MM.1S (cell line): ENCODE measurements around the gene MYH4.

Source experiments
- EZH2 ChIP-seq: fragments of 300-600 bp; sonication (generic); optimal IDR thresholded peaks from 2 replicates; pipeline ENCODE3; 2017; ENCODE audit warnings: low read depth, mild to moderate bottlenecking, antibody characterized with exemption, low read length, mixed read lengths
- EZH2phosphoT487 ChIP-seq: fragments of 300-600 bp; sonication (generic); IDR thresholded peaks from 2 replicates; pipeline ENCODE4 v1.6.1; 2018; ENCODE audit warnings: antibody characterized with exemption, low read length
- TF ChIP-seq, protein P1 (sequence below): fragments of 300-600 bp; sonication (generic); IDR thresholded peaks from 2 replicates; pipeline ENCODE4 v1.5.1; 2016; ENCODE audit warnings: antibody characterized with exemption, low read length, mixed read lengths

DNA sequence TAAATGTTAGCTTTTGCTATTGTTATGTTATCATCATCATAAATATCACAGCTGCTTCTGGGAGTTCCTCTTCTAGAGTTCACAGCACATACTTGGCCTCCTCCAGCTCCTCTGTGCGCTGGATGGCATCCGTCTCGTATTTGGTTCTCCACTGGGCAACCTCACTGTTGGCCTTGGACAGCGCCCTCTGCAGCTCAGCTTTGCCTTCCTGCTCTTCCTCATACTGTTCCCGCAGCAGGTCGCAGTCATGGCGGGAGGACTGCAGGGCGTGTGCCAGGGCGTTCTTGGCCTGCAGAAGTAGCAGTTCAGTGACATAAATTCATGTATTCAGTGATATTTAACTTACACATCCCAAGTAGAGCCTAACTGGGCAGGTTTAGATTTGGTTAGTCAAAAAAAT lies 71.0 kb downstream of the MYH4 start:
- TF ChIP-seq EZH2phosphoT487 (no peak), EZH2 (no peak)
- TF ChIP-seq, protein P1, sequence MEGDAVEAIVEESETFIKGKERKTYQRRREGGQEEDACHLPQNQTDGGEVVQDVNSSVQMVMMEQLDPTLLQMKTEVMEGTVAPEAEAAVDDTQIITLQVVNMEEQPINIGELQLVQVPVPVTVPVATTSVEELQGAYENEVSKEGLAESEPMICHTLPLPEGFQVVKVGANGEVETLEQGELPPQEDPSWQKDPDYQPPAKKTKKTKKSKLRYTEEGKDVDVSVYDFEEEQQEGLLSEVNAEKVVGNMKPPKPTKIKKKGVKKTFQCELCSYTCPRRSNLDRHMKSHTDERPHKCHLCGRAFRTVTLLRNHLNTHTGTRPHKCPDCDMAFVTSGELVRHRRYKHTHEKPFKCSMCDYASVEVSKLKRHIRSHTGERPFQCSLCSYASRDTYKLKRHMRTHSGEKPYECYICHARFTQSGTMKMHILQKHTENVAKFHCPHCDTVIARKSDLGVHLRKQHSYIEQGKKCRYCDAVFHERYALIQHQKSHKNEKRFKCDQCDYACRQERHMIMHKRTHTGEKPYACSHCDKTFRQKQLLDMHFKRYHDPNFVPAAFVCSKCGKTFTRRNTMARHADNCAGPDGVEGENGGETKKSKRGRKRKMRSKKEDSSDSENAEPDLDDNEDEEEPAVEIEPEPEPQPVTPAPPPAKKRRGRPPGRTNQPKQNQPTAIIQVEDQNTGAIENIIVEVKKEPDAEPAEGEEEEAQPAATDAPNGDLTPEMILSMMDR: no peak
